ENCODE measurements around the gene PTPRQ.

PTPRQ gene

GRCh38 chr12:80517655-80518054, 73.6 kb downstream of the PTPRQ start:
- intact Hi-C loops (cut with DNase I), result no loop called here

DNA sequence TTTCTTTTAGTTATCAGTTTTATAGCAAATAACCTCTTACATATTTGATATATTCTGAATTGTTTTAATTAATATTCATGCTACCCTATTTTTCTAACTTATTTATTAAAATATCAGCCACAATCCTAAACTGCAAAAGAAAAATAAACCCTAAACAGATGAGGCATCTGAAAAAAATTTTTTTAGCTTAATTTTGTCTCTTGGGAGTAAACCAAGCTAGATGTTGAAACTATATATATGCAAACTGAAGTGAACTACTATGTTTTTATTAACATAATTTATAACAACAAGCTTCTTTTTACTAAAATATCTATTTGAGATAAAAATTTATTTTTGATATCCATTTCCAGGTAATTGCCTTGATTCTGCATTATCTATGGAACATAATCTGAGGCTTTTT, 87.6 kb downstream of the PTPRQ start:
- intact Hi-C loops (cut with DNase I), result no loop called here
- no peak for DNase-seq

More at GRCh38 chr12:80517655-80518054, 73.6 kb downstream of the PTPRQ start:
- DNase-seq, result no peak

DNA sequence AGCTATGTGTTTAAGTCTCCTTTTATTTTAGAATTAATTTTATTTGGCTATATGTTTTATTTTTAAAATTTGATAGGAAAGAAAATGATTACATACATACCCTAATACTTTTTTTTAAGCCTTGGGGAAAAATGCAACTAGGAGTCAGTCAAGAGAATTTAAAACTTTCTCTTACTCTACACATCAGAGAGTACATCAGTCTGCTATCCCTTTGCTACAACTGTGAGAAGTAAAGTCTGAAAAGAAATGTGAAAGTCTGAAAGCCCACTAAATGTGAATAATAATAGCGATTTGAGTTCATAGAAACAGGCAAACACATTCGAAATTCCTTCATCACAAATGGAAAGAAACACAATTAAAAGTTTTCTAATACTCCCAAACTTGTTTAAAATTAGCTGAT, 95.0 kb downstream of the PTPRQ start:
- intact Hi-C loops (cut with DNase I), result no loop called here

DNA sequence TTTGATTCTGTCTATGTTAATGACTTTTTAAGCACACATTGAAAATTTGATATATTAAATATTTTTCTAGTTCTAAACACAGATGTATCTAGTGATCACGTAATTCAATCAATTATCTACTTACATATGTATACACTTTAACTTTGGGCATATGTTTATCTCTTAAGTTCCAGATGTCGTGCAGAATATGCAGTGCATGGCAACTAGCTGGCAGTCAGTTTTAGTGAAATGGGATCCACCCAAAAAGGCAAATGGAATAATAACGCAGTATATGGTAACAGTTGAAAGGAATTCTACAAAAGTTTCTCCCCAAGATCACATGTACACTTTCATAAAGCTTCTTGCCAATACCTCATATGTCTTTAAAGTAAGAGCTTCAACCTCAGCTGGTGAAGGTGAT, 105.3 kb downstream of the PTPRQ start:
- intact Hi-C loops (cut with DNase I), result no loop called here
- DNase-seq, result no peak

More for the DNA sequence above, 95.0 kb downstream of the PTPRQ start:
- DNase-seq, result no peak

DNA sequence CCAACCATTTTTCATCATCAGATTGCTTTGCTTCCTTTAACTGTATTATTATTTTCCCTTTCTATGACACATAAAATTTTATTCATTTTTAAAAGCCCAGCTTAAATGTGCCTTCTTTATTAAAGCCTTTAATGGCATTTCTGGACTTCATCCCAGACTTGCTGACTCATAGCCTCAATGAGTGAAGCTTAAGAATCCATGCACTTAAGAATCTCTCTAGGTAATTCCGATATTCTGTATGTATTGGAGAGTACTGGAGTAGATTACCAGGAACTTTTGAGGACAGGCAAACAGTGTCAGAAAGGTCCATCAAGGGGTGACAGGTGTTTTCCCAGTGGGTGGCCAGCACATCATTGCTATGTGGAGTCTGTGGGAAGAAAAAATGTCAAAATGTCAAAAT, 107.9 kb downstream of the PTPRQ start:
- intact Hi-C loops (cut with DNase I), result no loop called here
- no peak for DNase-seq

- intact Hi-C loops (cut with DNase I), result no loop called here
- DNase-seq, result no peak
Observed at GRCh38 chr12:80553316-80553715, 109.3 kb downstream of the PTPRQ start.

DNA sequence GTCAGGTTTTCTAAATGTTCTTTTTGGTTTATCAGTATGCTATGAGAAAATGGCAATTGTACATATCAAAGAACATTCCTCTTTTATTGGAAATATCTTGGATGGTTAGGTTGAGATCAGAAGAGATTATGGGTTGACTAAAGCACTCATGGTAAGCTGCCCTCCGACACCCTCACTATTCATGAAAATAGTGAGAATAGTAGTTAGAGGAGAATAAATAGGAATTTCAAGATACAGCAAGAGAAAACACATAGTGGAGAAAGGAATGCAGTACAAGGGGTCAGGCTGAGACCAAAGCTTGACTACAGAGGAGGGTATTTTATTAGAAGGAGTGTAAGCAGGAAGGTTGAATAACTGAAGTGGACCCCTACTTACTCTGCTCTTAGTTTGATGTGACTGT, 112.5 kb downstream of the PTPRQ start:
- no peak for DNase-seq
- intact Hi-C loops (cut with DNase I), result no loop called here

DNA sequence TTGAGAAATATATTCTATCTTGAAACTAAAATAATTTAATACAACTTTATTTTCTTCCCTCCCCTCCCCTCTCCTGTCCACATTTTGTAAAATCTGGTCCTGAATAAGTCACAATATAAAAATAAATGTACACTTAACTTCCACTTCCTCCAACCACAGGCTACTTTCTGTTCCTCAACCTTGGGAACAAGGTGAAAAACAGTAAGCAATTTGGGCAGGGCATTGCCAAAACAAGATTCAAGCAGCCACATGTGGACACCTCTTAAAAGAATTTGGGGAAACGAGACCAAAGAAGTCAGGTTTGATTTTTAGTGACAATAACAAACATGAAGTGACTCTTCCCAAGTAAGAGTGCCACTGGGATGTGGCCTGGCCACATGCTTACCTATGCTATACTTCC, 115.7 kb downstream of the PTPRQ start:
- no peak for DNase-seq
- intact Hi-C loops (cut with DNase I), result no loop called here

DNA sequence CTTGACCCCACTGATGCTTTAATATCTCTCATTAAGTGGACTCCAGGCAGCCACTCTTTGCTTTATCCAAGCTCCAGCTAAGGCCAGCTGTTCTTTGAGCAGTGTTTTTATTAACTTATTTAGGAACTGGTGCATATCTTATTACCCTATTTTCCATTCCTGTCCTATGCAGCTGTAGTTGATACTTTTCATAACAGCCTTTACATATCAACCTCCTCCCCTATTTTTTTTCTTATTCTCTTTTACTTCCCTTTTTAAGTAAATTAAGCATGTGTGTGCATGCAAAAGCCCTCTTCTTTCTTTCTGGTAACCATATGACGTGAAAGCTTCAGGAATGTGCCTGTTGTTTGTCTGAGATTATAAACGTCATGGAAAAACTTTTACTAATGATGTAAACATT, 121.2 kb downstream of the PTPRQ start:
- no peak for DNase-seq
- intact Hi-C loops (cut with DNase I), result no loop called here

- intact Hi-C loops (cut with DNase I), result no loop called here
Observed at GRCh38 chr12:80567401-80567800, 123.4 kb downstream of the PTPRQ start.

GRCh38 chr12:80576641-80577418, 132.8 kb downstream of the PTPRQ start:
- intact Hi-C loops (cut with DNase I), result no loop called here
- no peak for DNase-seq

More at GRCh38 chr12:80567401-80567800, 123.4 kb downstream of the PTPRQ start:
- DNase-seq, result no peak

DNA sequence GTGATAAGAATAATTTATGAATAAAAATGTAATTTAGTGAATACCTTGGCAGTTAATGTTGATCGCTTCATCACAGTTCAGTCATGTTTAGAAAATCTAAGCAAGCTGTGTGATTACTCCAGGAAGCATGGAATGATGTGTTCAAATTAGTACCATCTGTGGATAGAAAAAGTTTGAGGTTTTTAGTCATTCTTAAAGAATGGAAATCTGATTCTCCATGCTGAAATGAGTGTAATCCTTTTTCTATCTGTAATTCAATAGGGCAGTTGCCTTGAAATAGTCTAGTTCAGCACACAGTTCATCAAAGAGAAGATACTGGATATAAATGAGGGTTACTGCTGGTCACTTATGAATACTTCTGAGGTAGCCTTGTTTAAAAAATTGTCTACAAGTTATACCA, 136.2 kb downstream of the PTPRQ start:
- intact Hi-C loops (cut with DNase I), result no loop called here
- no peak for DNase-seq

DNA sequence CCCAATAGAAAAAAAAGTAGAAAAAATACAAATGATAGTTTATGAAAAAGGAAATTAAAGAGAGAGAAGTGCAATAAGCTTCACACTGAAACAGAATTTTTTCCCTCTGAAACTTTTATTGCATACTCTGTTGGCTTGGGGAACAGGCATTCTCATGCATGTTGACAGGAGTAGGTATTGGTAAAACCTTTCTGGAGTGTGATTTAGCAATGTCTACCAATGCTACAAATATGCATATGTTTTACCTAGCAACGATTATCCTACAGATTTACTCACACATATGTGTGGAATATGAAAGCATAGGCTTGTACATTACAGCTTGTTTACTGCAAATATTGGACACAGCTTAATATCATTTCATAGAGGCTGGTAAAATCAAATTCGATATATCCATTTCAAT, 137.7 kb downstream of the PTPRQ start:
- no peak for DNase-seq
- intact Hi-C loops (cut with DNase I), result no loop called here

GRCh38 chr12:80582431-80582830, 138.4 kb downstream of the PTPRQ start:
- intact Hi-C loops (cut with DNase I), result no loop called here
- no peak for DNase-seq

DNA sequence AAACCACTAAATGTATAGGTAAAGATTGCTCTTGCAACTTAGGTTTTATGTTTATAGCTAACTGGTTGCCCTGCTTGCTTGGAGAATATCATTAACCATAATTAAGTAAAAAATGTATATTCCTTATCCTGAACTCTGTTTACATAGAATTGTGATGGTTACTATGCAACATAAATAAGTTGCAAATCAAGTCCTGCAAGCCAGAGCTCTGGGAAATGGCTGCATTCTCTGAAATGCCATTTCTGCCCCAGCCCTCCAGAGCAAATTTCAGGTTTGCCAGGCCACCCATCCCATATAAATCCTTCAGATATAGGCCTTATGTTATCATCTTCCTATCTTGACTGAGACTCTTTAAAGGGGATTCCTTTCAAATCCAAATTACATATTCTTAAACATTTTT, 145.0 kb downstream of the PTPRQ start:
- intact Hi-C loops (cut with DNase I), result no loop called here
- no peak for DNase-seq

DNA sequence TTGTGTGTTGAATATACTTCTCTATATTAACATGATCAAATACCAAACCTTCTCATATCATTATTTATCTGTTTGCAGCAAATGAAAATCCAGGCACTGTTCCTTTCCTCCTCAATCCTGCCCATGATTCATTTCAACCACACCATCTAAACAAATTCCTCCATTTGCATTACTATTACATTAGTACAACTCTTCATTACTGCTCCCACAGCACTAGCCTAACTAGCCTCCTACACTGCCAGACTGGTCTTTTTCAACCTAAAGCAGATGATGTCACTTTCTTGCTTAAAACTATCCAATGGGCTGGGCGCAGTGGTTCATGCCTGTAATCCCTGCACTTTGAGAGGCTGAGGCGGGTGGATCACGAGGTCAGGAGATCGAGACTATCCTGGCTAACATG, 146.1 kb downstream of the PTPRQ start:
- intact Hi-C loops (cut with DNase I), result no loop called here
- DNase-seq, result no peak

- intact Hi-C loops (cut with DNase I), result no loop called here
- no peak for DNase-seq
Observed at GRCh38 chr12:80593766-80594165, 149.7 kb downstream of the PTPRQ start.

DNA sequence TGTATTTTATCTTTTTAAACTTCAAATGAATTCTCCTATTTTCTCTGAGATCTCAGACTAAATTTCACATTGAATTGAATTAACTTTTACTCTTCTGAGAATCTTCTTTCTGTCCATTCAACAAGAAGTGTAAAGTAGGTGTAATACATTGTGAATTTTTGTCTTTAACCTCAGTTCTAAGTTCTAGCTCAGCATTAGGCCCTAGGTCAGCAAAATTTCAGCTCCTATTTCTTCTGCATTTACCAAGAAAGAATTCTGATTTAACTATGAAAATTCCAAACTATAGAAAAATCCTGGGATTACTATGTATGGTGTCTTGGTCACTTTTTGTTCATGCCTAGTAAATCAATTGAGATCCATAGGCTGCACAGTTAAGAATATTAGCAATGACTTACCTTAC, 152.5 kb downstream of the PTPRQ start:
- DNase-seq, result no peak
- intact Hi-C loops (cut with DNase I), result no loop called here

- peak in 10 of 42 donors; percentile 2 to 42 (median 16) for DNase-seq
- intact Hi-C loops (cut with DNase I), result no loop called here
Observed at GRCh38 chr12:80598004-80598606, 154.1 kb downstream of the PTPRQ start.

GRCh38 chr12:80602455-80602854, 158.4 kb downstream of the PTPRQ start:
- DNase-seq, result no peak
- intact Hi-C loops (cut with DNase I), result no loop called here

All from head of caudate nucleus (tissue), 42 donors.